ENCODE results near the gene ZMYND10. TPM values are rescaled to one million over a fixed set of nuclear protein-coding genes. Genes with fewer than 3 reads are reported as not detected.

The ZMYND10 gene
- total and polyA plus RNA-seq, 9 of the 15 experiments (the other 6 are each of a cell fraction or from before 2014, with no cell fraction given) = 0.20 to 2.8 (median 0.70) TPM

GRCh38 chr3:50350527-50351322 is 5.2 kb upstream of the ZMYND10 start, which contains the start of the genes CYB561D2 and NPRL2 (continued):
- TF ChIP-seq E2F5 (CRISPR knock-in tag; IDR thresholded peaks at IDR 0.05) (no peak; the same call in 1 of the 2 replicates), ADNP (tag; IDR thresholded peaks at IDR 0.05) (no peak), NFRKB (IDR thresholded peaks at IDR 0.05; ENCODE audit: low read depth) (no peak), MEF2A (IDR thresholded peaks at IDR 0.05; ENCODE audit: control insufficient read depth, low read depth, low read length) (no peak), ZNF263 (CRISPR knock-in tag; IDR thresholded peaks at IDR 0.05; ENCODE audit: borderline replicate concordance) (peak; percentile 53; the same call in 1 of the 2 replicates), XRCC5 (IDR thresholded peaks at IDR 0.05; ENCODE audit: low read depth, low read length) (no peak), FOS (IDR thresholded peaks at IDR 0.05; ENCODE audit: extremely low read depth, insufficient read length) (no peak), ESRRB (CRISPR knock-in tag; IDR thresholded peaks at IDR 0.05; ENCODE audit: borderline replicate concordance) (no peak), CREB1 (IDR thresholded peaks at IDR 0.05) (peak; percentile 83), CREB1 (CRISPR knock-in tag; IDR thresholded peaks at IDR 0.05) (peak; percentile 81), ZNF583 (CRISPR knock-in tag; IDR thresholded peaks at IDR 0.05) (peak; percentile 49; the same call in 1 of the 2 replicates), KDM5B (IDR thresholded peaks at IDR 0.05; ENCODE audit: insufficient replicate concordance, low read depth, low read length) (peak; percentile 69), DIDO1 (tag; IDR thresholded peaks at IDR 0.05; ENCODE audit: low read depth) (peak; percentile 65; the same call in 1 of the 2 replicates), JUN (IDR thresholded peaks at IDR 0.05; ENCODE audit: borderline replicate concordance, low read depth, low read length) (0 out of 2 replicates have a peak, but pooled peaks have one; percentile 8), JUN (CRISPR knock-in tag; IDR thresholded peaks at IDR 0.05; ENCODE audit: borderline replicate concordance) (no peak), HOMEZ (CRISPR knock-in tag; IDR thresholded peaks at IDR 0.05) (no peak), NR1H2 (CRISPR knock-in tag; IDR thresholded peaks at IDR 0.05) (peak; percentile 51; the same call in 1 of the 2 replicates), U2AF1 (optimal IDR thresholded peaks at IDR 0.05; ENCODE audit: low read depth, low read length) (no peak), ATF3 (IDR thresholded peaks at IDR 0.05) (no peak), ATF3 (CRISPR knock-in tag; conservative IDR thresholded peaks at IDR 0.05) (no peak), RAD51 (IDR thresholded peaks at IDR 0.05; ENCODE audit: borderline replicate concordance, low read depth) (no peak), PTTG1 (tag; IDR thresholded peaks at IDR 0.05; ENCODE audit: low read depth) (no peak), CBFB (CRISPR knock-in tag; IDR thresholded peaks at IDR 0.05) (peak; percentile 83; the same call in 1 of the 2 replicates), KHSRP (IDR thresholded peaks at IDR 0.05) (no peak), ZNF764 (CRISPR knock-in tag; IDR thresholded peaks at IDR 0.05; ENCODE audit: low read depth) (no peak), PURB (CRISPR knock-in tag; IDR thresholded peaks at IDR 0.05; ENCODE audit: low read depth) (no peak)

Data from K562 (cell line).